Mucosa of rectum (tissue), 2 donors: ENCODE results near the gene PHKA2.

Experiments
- H3K27ac ChIP-seq, 2 donors: one replicate each; pipeline ENCODE4 v1.7.0; 2013; ENCODE audit warnings: inconsistent platforms in 2 of 2, low read depth in 2 of 2, low read length in 2 of 2
- H3K27me3 ChIP-seq, 2 donors: one replicate each; pipeline ENCODE4 v1.7.0; 2013; ENCODE audit warnings: low read length in 2 of 2; ENCODE audit not compliant: control insufficient read depth in 2 of 2, insufficient read depth in 2 of 2
- H3K36me3 ChIP-seq, 2 donors: one replicate each; pipeline ENCODE4 v1.7.0; 2013; ENCODE audit warnings: low read length in 2 of 2; ENCODE audit not compliant: control insufficient read depth in 2 of 2, insufficient read depth in 2 of 2
- H3K4me1 ChIP-seq, 2 donors: one replicate each; pipeline ENCODE4 v1.7.0; 2013; ENCODE audit warnings: low read length in 2 of 2, mild to moderate bottlenecking in 1 of 2; ENCODE audit not compliant: control insufficient read depth in 2 of 2, insufficient read depth in 2 of 2
- H3K4me3 ChIP-seq, 2 donors: one replicate each; pipeline ENCODE4 v1.7.0; 2013; ENCODE audit warnings: low read length in 2 of 2
- H3K9ac ChIP-seq, 2 donors: one replicate each; pipeline ENCODE4 v1.7.0; 2013; ENCODE audit warnings: low read length in 2 of 2, low read depth in 1 of 2, mild to moderate bottlenecking in 1 of 2
- H3K9me3 ChIP-seq, 2 donors: one replicate each; pipeline ENCODE4 v1.7.0; 2013; ENCODE audit warnings: low read length in 2 of 2; ENCODE audit not compliant: control insufficient read depth in 2 of 2
- donor health status: healthy.
- donor health status: Normal muscosa, but diverticular disease.

Gene PHKA2

DNA sequence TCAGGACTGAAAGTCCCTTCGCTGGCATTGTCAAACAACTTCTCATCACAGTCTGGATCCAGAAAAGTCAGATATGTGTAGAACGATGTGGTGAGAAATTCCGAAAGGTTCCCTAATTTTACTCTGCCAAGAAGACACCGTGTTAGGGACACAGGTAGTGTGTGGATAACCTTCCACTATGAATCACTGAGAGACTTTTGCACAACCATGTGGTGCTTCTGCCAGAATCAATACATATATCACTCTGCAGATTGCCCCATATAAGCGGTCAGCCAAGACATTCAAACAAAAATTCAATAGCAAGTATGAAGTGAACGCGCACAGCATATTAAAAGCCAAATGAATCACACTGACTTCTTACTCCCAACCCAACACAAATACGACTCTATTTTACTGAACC, 63.8 kb downstream of the PHKA2 start:
- Histone ChIP-seq H3K27me3 (peaks cover 0 to 3% of the 10 kb centered on the region in 2 donors), H3K4me1 (no peaks in the 10 kb centered on the region), H3K4me3 (no peak overlapping the region), H3K27ac (no peak overlapping the region), H3K36me3 (peaks cover 3 to 11% of the 10 kb centered on the region in 2 donors), H3K9ac (no peak overlapping the region), H3K9me3 (no peaks in the 10 kb centered on the region)

DNA sequence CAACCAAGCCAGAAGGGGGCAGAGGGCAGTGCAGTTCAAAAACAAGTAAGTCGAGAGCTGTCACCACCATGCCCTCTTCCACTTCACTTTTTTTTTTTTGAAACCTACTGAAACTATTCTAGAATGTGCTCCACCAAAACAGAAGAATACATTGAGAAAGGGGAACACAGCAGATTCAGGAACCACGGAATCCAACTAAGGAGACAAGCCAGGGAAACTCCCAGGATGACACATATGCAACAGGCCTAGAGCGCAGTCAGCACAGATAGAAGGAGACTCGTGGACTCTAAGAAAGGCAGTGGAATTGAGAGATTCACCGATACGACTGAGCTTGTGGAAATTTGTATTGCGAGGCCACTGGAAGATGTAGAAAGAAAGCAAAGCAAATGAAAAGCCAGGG, 66.1 kb downstream of the PHKA2 start:
- Histone ChIP-seq H3K27ac (no peak overlapping the region), H3K9me3 (no peaks in the 10 kb centered on the region), H3K9ac (no peak overlapping the region), H3K36me3 (peaks cover 3 to 6% of the 10 kb centered on the region in 2 donors), H3K4me3 (no peak overlapping the region), H3K4me1 (no peaks in the 10 kb centered on the region), H3K27me3 (no peaks in the 10 kb centered on the region)

DNA sequence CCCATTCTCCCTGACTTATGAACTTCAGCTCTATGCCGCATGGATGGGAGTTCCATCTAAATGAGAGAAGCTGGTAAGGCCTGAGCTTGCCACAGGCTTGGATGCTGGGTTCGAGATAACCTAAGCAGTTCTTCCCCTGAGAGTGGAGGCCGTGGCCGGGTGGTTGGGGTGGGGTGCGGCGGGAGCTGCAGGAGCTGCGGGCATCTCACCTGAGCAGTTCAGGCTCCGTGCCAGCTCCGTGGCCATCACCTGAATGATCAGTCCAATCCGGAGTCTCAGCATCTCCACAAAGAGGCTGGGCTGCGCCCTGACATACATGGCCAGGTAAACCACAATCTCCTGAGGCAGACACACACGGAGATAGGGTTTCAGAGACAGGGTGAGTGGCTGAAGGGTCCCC, 77.6 kb downstream of the PHKA2 start:
- H3K9me3 ChIP-seq = no peaks in the 10 kb centered on the region
- no peaks in the 10 kb centered on the region for H3K27me3 ChIP-seq
- no peak overlapping the region for H3K4me3 ChIP-seq
- H3K36me3 ChIP-seq = peaks cover 5 to 12% of the 10 kb centered on the region in 2 donors
- no peak overlapping the region for H3K9ac ChIP-seq
- H3K4me1 ChIP-seq = no peaks in the 10 kb centered on the region
- H3K27ac ChIP-seq = no peak overlapping the region

DNA sequence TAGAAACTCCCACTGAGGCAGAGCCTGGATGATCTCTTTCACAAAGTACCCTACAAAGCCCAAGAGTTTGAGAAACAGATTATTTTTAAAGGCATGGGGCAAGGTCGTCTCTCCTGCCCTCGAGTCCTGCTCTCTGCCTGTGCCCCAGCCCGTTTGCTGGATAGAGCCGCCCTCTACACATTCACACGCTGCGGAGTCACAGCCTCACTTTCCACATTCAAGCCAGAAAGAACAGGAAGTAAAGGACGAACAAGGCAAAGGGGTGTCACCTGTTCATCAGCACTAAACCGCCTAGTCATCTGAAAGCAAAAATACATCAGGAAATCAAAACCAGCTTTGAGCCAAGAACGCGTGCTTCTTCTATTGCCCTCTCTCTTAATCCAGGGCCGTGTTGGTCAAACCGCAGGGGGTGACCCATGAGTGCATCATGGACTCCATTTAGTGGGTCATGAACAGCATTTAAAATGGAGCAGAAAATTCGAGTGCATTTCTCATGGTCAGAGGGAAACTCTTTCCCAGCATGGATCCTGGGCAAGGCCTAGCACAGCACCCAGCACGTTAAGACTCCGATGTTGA, 83.4 kb downstream of the PHKA2 start:
- H3K4me3 ChIP-seq = no peak overlapping the region
- no peaks in the 10 kb centered on the region for H3K27me3 ChIP-seq
- peaks cover 3 to 6% of the 10 kb centered on the region in 2 donors for H3K36me3 ChIP-seq
- no peaks in the 10 kb centered on the region for H3K9me3 ChIP-seq
- no peak overlapping the region for H3K9ac ChIP-seq
- H3K27ac ChIP-seq = no peak overlapping the region
- no peaks in the 10 kb centered on the region for H3K4me1 ChIP-seq

DNA sequence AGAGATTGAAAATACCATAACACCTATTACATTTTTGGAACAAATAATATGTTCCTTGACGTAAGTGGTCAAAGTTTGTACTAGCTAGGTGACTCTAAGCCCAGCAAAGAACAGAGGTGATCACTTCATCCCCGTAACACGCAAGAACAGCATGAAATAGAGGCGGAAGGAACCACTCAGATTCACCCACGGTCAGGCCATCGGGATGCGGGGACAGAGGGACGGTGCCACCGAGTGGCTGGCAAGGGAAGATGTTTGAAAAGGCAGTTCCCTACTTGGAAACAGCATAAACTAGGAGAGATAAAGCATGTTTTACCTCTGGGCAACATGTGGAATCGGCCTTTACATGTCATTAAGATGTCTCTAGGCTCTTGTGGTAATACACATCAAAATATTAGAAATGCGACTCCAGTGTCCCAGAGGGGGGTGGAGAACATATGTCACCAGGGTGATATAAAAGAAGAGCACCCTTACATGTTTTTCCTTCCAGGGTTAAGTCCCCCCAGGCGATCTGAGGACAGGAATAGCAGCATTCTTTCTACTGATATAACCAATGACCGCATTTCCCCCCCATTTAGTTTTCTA, 84.0 kb downstream of the PHKA2 start:
- Histone ChIP-seq H3K27ac (no peak overlapping the region), H3K27me3 (no peaks in the 10 kb centered on the region), H3K36me3 (peaks cover 3 to 6% of the 10 kb centered on the region in 2 donors), H3K9ac (no peak overlapping the region), H3K4me1 (no peaks in the 10 kb centered on the region), H3K9me3 (no peaks in the 10 kb centered on the region), H3K4me3 (no peak overlapping the region)

DNA sequence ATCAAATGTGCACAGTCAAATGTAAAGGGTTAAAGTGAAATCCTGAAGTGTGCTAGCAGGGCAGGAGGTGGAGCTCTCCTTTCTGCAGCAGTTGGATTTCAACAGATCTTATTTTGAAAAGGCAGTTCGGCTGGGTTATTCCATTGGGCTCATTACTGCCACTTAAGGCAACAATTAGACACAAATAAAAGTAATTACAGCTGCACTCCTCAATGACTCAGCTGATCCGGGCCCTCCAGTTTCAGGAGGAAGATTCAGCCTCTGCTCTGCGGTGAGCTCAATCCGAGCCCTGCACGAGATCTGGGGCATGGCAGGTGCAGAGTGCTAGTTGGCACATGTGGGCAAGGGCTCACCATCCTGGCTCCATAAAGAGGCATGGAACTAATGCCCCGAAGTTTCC, 85.4 kb downstream of the PHKA2 start:
- Histone ChIP-seq H3K9ac (no peak overlapping the region), H3K36me3 (peaks cover 3 to 6% of the 10 kb centered on the region in 2 donors), H3K27me3 (no peaks in the 10 kb centered on the region), H3K9me3 (no peaks in the 10 kb centered on the region), H3K27ac (no peak overlapping the region), H3K4me1 (no peaks in the 10 kb centered on the region), H3K4me3 (no peak overlapping the region)

DNA sequence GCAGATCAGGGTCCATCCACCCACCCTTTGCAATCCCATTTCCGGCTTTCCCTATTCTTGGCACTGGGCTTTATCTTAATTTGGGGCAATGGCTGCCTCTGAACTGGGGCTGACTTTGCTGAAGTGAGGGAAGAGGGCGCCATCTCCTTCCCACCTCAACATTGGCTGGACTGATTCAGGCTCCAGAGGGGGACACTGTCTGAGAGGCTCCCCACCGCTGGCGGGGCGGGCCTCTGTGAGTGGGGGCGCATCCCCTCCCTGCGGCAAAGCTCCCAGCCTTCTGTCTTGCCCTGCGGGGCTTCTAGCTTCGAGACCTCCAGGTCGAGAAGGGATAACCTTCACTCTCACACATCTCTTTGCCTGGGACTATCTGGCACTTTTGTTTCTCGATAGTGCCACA, 85.8 kb downstream of the PHKA2 start:
- H3K4me1 ChIP-seq = no peaks in the 10 kb centered on the region
- H3K27ac ChIP-seq = no peak overlapping the region
- H3K36me3 ChIP-seq = peaks cover 3 to 6% of the 10 kb centered on the region in 2 donors
- no peaks in the 10 kb centered on the region for H3K27me3 ChIP-seq
- H3K4me3 ChIP-seq = no peak overlapping the region
- H3K9me3 ChIP-seq = no peaks in the 10 kb centered on the region
- H3K9ac ChIP-seq = no peak overlapping the region

DNA sequence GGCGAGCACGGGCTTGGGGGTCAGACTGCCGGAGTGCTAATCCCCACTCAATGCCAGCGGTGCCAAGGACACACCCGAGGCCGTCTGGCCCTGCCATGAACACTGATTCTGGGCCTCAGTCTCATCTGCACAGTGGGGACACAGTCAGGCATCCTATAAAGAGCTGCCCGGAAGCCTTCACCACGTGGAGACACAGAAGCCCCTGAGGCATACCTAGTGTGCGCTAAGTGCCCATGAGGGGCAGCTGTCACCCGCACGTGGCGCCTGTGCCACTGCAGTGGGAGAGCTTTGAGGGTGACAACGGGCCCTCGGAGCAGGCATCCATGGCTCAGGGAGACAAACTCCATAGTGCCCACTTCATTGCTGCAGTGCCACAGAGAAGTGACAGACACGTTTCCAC, 86.3 kb downstream of the PHKA2 start:
- Histone ChIP-seq H3K4me1 (no peaks in the 10 kb centered on the region), H3K9ac (no peak overlapping the region), H3K27me3 (no peaks in the 10 kb centered on the region), H3K9me3 (no peaks in the 10 kb centered on the region), H3K36me3 (peaks cover 3 to 6% of the 10 kb centered on the region in 2 donors), H3K27ac (no peak overlapping the region), H3K4me3 (no peak overlapping the region)

DNA sequence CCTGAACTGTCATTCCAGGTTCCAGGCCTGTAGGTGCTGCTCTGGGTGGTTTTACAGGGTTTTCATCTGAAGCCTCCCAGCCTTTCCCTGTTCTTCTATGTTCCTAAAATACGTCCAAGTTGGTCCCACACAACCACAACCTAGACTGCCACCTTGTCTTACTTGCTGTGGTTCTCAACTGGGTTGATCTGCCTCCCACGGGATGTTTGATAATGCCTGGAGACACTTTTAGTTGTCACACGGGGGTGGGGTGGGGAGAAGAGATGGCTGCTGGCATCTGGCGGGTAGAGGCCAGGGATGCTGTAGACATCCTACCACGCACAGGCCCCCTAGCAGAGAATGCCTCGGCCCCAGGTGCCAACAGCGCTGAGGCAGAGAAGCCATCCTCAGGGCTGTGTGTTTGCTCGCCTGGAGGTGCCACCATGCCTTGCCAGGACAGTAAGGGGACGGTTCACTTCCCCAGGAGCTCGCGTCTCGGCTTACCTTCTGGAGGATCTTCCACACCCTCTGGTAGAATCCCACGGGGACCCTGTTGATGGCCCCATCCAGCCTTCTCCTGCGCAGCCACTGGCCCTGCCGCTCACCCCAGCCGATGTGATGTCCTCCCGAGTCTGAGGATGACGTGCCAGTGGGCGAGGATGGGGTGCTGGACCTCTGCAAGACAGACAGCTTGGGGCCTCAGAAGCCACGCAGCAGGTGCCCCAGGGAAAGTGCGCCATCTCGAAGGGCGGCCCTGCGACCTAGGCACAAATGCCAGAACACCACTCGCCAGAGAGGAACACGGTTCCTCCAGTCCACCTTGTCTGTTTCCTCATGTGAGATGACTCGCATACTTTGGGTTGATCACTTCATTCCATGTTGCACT, 87.0 kb downstream of the PHKA2 start:
- H3K27me3 ChIP-seq = no peaks in the 10 kb centered on the region
- H3K4me1 ChIP-seq = no peaks in the 10 kb centered on the region
- no peak overlapping the region for H3K4me3 ChIP-seq
- no peaks in the 10 kb centered on the region for H3K9me3 ChIP-seq
- H3K27ac ChIP-seq = no peak overlapping the region
- no peak overlapping the region for H3K9ac ChIP-seq
- H3K36me3 ChIP-seq = peaks cover 3 to 6% of the 10 kb centered on the region in 2 donors

DNA sequence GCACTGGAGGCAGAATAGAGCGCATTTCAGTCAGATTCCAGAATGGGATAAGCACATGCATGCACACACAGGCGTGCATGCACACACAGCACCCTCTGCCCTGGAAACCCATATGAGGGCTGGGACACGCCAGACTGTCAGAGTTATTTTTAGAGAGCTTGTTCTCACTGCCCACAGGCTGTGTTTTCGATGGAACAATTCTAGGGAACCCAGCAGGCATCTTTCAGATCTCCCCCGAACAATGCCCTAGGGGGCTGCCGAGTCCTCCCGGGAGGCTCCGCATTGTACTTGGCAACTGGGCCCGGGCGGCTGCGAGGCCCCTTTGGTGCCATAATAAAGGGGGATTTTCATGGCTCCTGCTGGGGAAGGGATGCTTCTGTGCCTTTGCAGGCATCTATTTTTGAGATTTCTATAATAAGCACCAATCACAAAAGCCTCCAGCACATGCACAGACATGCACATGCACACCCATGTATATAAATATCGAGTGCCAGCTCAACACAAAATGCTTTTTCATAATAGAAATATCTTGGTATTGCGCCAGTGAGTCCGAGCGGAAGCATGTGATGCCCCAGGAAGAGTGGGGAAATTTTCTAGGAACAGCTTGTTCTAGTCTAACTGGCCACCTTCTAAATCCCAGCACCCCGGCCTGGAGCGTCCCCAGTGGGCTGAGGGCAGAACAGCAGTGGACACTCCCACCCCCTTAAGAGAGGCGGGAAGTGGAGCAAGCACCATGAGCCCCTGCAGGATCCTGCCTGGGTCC, 88.5 kb downstream of the PHKA2 start:
- Histone ChIP-seq H3K4me3 (no peak overlapping the region), H3K9ac (no peak overlapping the region), H3K9me3 (no peaks in the 10 kb centered on the region), H3K4me1 (no peaks in the 10 kb centered on the region), H3K27me3 (no peaks in the 10 kb centered on the region), H3K27ac (no peak overlapping the region), H3K36me3 (no peaks in the 10 kb centered on the region)
